Measurements from ENCODE around the gene PNKP.

DNA sequence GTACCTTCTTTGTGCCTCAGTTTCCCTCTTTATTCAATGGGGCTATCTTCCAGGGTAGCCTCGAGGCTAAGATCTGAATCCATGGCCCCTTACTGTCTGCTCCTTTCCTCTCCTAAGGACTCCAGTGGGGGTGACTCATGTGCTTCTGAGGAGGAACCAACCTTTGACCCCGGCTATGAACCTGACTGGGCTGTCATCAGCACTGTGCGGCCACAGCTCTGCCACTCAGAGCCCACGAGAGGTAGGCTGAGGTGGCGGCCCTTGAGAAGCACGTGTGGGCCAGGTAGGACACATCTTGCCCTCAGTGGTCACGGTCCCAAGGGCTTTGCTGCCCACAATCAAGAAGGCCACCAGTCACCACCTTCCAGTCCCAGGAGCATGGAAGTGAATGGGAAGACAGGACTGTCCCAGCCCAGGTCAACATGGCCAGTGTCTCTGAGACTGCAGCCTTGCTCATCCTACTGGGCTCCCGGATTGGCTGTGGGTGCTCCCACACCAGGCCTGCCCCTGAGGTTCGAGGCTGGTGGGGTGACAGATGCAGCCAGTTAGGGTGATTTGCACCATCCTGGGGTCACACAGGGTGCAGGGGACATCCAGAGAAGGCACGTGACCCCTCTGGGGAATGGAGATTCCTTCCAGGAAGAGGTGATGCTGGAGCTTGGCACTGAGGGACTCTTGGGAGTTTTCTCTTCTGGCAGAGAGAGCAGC lies 12.9 kb upstream of the PNKP start:
- TF ChIP-seq EZH2phosphoT487 (IDR thresholded peaks at IDR 0.05; ENCODE audit: borderline replicate concordance, low read length): no peak
- TF ChIP-seq, protein P1, sequence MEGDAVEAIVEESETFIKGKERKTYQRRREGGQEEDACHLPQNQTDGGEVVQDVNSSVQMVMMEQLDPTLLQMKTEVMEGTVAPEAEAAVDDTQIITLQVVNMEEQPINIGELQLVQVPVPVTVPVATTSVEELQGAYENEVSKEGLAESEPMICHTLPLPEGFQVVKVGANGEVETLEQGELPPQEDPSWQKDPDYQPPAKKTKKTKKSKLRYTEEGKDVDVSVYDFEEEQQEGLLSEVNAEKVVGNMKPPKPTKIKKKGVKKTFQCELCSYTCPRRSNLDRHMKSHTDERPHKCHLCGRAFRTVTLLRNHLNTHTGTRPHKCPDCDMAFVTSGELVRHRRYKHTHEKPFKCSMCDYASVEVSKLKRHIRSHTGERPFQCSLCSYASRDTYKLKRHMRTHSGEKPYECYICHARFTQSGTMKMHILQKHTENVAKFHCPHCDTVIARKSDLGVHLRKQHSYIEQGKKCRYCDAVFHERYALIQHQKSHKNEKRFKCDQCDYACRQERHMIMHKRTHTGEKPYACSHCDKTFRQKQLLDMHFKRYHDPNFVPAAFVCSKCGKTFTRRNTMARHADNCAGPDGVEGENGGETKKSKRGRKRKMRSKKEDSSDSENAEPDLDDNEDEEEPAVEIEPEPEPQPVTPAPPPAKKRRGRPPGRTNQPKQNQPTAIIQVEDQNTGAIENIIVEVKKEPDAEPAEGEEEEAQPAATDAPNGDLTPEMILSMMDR (conservative IDR thresholded peaks at IDR 0.05; ENCODE audit: low read depth, low read length): no peak
- TF ChIP-seq EZH2 (IDR thresholded peaks at IDR 0.05; ENCODE audit: low read length, unreplicated experiment): no peak

Measured in PC-3 (cell line).